Activated naive CD8-positive, alpha-beta T cell treated with anti-CD3 and anti-CD28 coated beads, Interleukin-2, amount 10 ng/mL, durations not matched to agents 7 days and 5 days (primary cell): ENCODE measurements around the gene MSL1. TPM values are rescaled to one million over a fixed set of nuclear protein-coding genes. Genes with fewer than 3 reads are reported as not detected.

ENCODE experiments used
- ATAC-seq: fragments of 150-1000 bp; cut with Tn5 transposase; one replicate; pipeline ENCODE4 v1.10.0; 2021; ENCODE audit warnings: low read depth, moderate library complexity
- POLR2A ChIA-PET: fragments of 350-600 bp; sonication (Branson Sonifier 250); formaldehyde crosslinking; loops from one replicate; lab custom pipeline; 2021; ENCODE audit warnings: antibody characterized with exemption; lab: Charles Lee
- DNase-seq: peaks from one replicate; pipeline ENCODE4 v3.0.0; 2021
- H3K27ac Mint-ChIP-seq: one replicate; pipeline ENCODE4 v1.8.0; 2022; ENCODE audit warnings: mild to moderate bottlenecking, mixed read lengths
- H3K27me3 Mint-ChIP-seq: one replicate; pipeline ENCODE4 v1.8.0; 2022; ENCODE audit warnings: mild to moderate bottlenecking, moderate library complexity, mixed read lengths
- H3K36me3 Mint-ChIP-seq: one replicate; pipeline ENCODE4 v1.8.0; 2021; ENCODE audit warnings: mild to moderate bottlenecking, mixed read lengths
- H3K4me1 Mint-ChIP-seq: one replicate; pipeline ENCODE4 v1.8.0; 2021; ENCODE audit warnings: mixed read lengths
- H3K4me3 Mint-ChIP-seq: one replicate; pipeline ENCODE4 v1.8.0; 2022; ENCODE audit warnings: mild to moderate bottlenecking, moderate library complexity, mixed read lengths
- H3K9me3 Mint-ChIP-seq: one replicate; pipeline ENCODE4 v1.8.0; 2021; ENCODE audit warnings: mixed read lengths
- total RNA-seq, 2 experiments: library from RNA; stranded (reverse); gene quantifications; one replicate each; pipeline ENCODE4 v1.2.3, GENCODE V29; 2021

MSL1 gene
- total RNA-seq, 2 experiments from 2014 or later = 107 to 110 TPM

DNA sequence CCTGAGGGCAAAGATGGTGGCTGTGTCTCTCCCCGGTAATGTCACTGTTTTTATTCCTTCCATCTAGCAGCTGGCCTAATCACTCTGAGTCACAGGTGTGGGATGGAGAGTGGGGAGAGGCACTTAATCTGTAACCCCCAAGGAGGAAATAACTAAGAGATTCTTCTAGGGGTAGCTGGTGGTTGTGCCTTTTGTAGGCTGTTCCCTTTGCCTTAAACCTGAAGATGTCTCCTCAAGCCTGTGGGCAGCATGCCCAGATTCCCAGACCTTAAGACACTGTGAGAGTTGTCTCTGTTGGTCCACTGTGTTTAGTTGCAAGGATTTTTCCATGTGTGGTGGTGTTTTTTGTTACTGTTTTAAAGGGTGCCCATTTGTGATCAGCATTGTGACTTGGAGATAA is 50.0 kb downstream of the MSL1 start:
- Mint-ChIP-seq H3K4me3 (no peak overlapping the region), H3K27me3 (no peaks in the 10 kb centered on the region), H3K4me1 (peaks cover 6% of the 10 kb centered on the region), H3K9me3 (no peaks in the 10 kb centered on the region), H3K36me3 (peaks cover 25% of the 10 kb centered on the region), H3K27ac (no peak overlapping the region)
- no peak for DNase-seq
- no peak for ATAC-seq
- POLR2A ChIA-PET = no interaction called here

DNA sequence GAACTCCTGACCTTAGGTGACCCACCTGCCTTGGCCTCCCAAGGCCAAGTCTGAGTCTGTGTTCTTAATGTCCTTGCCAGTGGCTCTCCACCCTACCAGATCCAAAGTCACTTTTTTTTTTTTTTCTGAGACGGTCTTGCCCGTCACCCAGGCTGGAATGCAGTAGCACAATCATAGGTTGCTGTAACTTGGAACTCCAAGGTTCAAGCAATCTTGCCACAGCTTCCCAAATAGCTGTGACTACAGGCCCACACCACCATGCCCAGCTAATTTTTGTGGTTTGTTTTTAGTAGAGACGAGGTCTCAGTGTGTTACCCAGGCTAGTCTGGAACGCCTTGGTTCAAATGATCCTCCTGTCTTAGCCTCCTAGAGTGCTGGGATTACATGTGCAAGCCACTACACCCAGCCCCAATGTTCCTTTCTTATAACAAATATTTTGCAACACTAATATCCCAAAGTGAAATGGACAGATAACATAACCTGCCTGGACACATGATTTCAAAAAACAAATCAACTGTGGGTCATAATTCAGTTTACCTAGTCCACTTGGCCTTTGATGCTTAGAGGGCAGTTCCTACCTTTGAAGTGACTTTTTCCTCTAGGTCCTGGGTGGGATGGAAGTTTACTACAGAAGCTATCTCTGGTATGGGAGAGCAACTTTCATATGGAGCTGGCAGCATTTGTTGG is 51.5 kb downstream of the MSL1 start:
- DNase-seq = no peak
- POLR2A ChIA-PET = no interaction called here
- H3K36me3 Mint-ChIP-seq = peaks cover 21% of the 10 kb centered on the region
- no peaks in the 10 kb centered on the region for H3K9me3 Mint-ChIP-seq
- no peak overlapping the region for H3K27ac Mint-ChIP-seq
- no peaks in the 10 kb centered on the region for H3K27me3 Mint-ChIP-seq
- H3K4me3 Mint-ChIP-seq = no peak overlapping the region
- no peak for ATAC-seq
- H3K4me1 Mint-ChIP-seq = peaks cover 7% of the 10 kb centered on the region

DNA sequence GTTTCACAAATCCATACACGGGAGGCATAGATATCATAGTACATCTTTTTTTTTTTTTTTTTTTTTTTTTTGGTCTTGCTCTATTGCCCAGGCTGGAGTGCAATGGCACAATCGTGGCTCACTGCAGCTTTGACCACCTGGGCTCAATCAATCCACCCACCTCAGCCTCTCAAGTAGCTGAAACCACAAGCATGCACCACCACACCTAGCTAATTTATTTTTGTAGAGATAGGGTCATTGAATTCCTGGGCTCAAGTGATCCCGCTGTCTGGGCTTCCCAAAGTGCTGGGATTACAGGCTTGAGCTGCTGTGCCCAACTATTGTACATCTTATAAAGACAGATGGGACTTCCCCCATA is 52.0 kb downstream of the MSL1 start:
- H3K27ac Mint-ChIP-seq = no peak overlapping the region
- POLR2A ChIA-PET = no interaction called here
- H3K4me1 Mint-ChIP-seq = peaks cover 6% of the 10 kb centered on the region
- no peak overlapping the region for H3K4me3 Mint-ChIP-seq
- no peak for DNase-seq
- H3K36me3 Mint-ChIP-seq = peaks cover 19% of the 10 kb centered on the region
- no peak for ATAC-seq
- no peaks in the 10 kb centered on the region for H3K27me3 Mint-ChIP-seq
- no peaks in the 10 kb centered on the region for H3K9me3 Mint-ChIP-seq

DNA sequence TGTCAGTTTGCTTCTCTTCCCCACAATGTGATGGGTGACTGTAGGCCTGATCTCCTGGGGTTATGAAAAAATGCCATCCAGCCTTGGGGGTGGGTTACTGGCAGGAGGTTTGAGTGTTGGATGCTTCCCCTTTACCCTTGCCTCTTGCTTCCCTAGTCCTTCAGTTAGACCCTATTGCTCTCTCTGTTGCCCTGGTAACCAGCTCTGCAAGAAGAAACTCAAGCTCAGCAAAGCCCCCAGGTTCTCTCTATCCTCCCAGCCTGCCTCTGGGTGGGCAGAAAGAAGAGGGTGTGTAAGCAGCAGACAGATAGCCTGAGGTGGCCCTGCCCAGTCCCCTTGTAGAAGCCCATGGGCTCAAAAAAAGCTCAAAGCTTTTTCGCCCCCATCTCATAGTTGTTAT is 52.7 kb downstream of the MSL1 start:
- DNase-seq (no peak), ATAC-seq (no peak)
- Mint-ChIP-seq H3K4me1 (peaks cover 6% of the 10 kb centered on the region), H3K4me3 (no peak overlapping the region), H3K36me3 (peaks cover 13% of the 10 kb centered on the region), H3K27me3 (no peaks in the 10 kb centered on the region), H3K27ac (no peak overlapping the region), H3K9me3 (no peaks in the 10 kb centered on the region)
- POLR2A ChIA-PET = interaction anchor here (0.8 to 1.3 kb wide), 2 partner anchors 61 to 134 kb away, joined by 3 read pairs; partner anchors contain the start of gene RARA

DNA sequence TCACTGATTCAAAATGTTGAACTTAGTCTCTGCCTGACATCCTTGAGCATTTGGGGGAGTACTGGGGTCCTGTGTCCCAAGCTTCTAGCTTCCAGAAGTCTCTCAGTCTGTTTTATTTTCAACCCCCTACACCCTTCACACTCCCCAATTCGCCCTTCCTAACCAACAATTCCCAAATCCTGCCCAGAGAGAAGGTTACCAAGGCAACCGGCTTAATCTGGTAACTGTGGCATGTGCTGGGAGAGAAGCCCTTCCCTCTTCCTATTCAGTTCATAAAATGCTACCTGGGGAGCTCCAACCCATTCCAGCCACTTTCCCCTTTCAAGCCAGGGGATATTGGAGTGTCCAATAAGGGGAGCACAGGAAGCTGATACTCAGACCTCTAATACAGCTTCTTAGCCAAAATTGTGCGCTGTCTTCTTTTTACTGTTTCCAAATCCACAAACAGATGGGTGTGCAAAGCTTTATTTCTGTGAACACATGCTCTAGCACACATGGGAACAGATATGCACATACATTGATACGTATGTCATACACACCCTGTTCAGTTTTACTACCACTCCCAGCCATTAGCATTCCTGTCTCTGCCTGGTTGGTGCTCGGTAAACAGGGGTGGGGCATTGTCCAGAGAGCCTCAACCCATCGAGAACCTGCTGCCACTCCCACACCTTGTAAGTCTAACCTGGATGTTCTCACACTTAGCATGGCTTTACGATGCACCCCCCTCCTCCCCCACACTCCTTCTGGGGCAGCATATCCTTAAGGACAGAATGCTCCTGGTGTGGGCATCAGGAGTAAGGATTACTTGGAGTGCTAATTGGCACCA is 54.4 kb downstream of the MSL1 start:
- Mint-ChIP-seq H3K36me3 (peaks cover 10% of the 10 kb centered on the region), H3K27ac (no peak overlapping the region), H3K27me3 (no peaks in the 10 kb centered on the region), H3K4me1 (peaks cover 6% of the 10 kb centered on the region), H3K9me3 (no peaks in the 10 kb centered on the region), H3K4me3 (no peak overlapping the region)
- DNase-seq (no peak), ATAC-seq (no peak)
- POLR2A ChIA-PET = no interaction called here

DNA sequence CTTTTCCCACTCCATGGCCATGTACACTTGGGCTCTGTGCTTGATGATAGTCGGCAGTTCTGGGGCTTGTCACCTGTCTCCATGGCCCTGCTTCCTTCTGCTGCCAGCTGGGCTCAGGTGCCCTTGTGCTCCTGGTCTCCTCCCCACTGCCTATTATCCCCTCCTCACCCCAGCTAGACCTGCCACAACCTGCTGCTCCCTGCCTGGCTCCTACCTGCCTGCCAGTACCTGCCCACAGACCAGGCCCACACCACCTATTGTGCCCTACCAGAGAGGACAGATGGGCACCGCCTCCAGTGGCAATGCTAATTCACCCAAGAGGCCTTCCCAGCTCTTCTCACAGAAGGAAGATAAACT is 55.0 kb downstream of the MSL1 start:
- peak overlapping the region; percentile 20 for H3K4me3 Mint-ChIP-seq
- no peak for DNase-seq
- H3K9me3 Mint-ChIP-seq = no peaks in the 10 kb centered on the region
- peaks cover 10% of the 10 kb centered on the region for H3K36me3 Mint-ChIP-seq
- no peaks in the 10 kb centered on the region for H3K27me3 Mint-ChIP-seq
- POLR2A ChIA-PET = no interaction called here
- peak overlapping the region; percentile 22 for H3K27ac Mint-ChIP-seq
- peaks cover 6% of the 10 kb centered on the region for H3K4me1 Mint-ChIP-seq
- peak; percentile 11 for ATAC-seq

DNA sequence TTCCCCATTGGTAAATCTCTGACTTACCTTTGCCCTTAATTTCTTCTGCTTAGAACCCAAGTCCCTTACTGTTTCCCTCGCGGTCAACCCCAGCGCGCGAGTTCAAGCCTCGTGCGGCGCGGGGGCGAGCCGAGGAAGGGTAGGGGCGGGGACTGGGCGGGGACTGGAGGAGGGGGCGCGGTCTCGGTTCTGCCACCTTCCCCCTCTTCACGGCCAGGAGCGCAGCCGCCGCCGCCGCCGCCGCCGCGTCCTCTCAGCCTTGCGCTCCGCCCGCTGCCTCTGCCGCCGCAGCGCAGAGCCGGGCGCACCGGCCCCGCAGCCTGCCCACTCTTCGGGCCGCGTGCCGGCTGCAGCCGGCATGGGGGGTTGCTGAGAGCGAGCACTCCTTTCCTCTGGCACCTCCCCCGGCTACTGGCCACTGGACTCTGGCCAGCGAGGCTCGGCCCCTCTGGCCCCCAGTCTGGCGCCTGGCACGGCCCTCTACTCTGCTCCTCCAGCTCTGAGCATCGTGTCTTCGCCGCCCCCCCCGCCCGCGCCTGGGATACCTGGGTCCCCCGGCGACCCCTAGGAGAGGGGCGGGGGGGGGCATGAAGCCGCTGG is 55.6 kb downstream of the MSL1 start, which contains the start of gene RAPGEFL1:
TSS of gene RAPGEFL1 (plus strand) at position 196 of the 600 bp plus-strand sequence. CDS start at position 588, 392 bp downstream.
- DNase-seq (peak; percentile 82), ATAC-seq (peak; percentile 95)
- Mint-ChIP-seq H3K9me3 (no peaks in the 10 kb centered on the region), H3K36me3 (peaks cover 8% of the 10 kb centered on the region), H3K4me3 (peak within 1 kb of the TSS; percentile 20), H3K27me3 (no peaks in the 10 kb centered on the region), H3K4me1 (peaks cover 6% of the 10 kb centered on the region), H3K27ac (peak within 1 kb of the TSS; percentile 22)
- POLR2A ChIA-PET = interaction anchor here (0.6 kb wide), 1 partner anchor 34 kb away, joined by 3 read pairs; no protein-coding TSS in a partner anchor

DNA sequence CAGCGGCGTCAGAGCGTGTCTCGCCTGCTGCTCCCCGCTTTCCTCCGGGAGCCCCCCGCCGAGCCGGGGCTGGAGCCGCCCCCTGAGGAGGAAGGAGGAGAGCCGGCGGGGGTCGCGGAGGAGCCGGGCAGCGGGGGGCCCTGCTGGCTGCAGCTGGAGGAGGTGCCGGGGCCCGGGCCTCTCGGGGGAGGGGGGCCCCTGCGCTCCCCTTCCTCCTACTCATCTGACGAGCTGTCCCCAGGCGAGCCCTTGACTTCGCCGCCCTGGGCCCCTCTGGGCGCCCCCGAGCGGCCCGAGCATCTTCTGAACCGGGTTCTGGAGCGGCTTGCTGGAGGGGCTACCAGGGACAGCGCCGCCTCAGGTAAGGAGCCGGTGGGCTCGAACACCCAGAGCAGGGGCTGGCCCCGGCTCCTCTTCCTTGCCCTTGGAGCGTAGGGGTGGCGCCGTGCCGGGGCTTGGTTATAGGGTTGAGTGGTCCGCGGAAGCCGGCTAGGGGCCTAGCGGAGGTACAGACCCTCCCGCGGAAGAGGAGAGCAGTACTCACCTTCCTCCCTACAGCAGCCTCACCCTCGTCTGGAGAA is 56.3 kb downstream of the MSL1 start:
- POLR2A ChIA-PET = interaction anchor here (0.6 kb wide), 2 partner anchors 33 to 112 kb away, joined by 3 to 4 read pairs; no protein-coding TSS in a partner anchor
- no peak overlapping the region for H3K4me3 Mint-ChIP-seq
- ATAC-seq (no peak), DNase-seq (no peak)
- H3K4me1 Mint-ChIP-seq = peaks cover 6% of the 10 kb centered on the region
- H3K9me3 Mint-ChIP-seq = no peaks in the 10 kb centered on the region
- H3K27me3 Mint-ChIP-seq = no peaks in the 10 kb centered on the region
- H3K36me3 Mint-ChIP-seq = peaks cover 8% of the 10 kb centered on the region
- H3K27ac Mint-ChIP-seq = no peak overlapping the region

DNA sequence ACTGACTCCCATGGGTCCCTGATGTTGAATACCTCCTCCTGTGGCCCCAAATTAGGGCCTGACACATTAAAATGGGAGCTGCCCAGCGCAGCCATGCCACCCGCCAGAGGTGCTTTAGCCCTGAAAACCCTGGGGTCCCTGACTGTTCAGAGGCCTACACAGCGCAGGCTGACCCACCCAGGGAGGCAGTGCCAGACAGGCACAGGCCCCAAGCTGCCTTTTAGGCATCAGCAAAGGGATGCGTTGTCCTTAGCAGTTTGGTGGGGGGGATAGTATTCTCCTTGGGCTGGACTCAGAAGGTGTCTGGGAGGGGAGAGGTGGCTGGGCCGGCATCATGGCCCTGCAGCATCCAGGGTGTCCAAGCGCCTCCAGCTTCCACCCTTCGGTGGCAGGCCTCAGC is 56.9 kb downstream of the MSL1 start:
- H3K27me3 Mint-ChIP-seq = no peaks in the 10 kb centered on the region
- H3K27ac Mint-ChIP-seq = no peak overlapping the region
- no peak overlapping the region for H3K4me3 Mint-ChIP-seq
- peaks cover 8% of the 10 kb centered on the region for H3K36me3 Mint-ChIP-seq
- POLR2A ChIA-PET = interaction anchor here (0.6 kb wide), 1 partner anchor 112 kb away, joined by 4 read pairs; no protein-coding TSS in a partner anchor
- no peaks in the 10 kb centered on the region for H3K9me3 Mint-ChIP-seq
- H3K4me1 Mint-ChIP-seq = peaks cover 6% of the 10 kb centered on the region
- DNase-seq (no peak), ATAC-seq (no peak)

DNA sequence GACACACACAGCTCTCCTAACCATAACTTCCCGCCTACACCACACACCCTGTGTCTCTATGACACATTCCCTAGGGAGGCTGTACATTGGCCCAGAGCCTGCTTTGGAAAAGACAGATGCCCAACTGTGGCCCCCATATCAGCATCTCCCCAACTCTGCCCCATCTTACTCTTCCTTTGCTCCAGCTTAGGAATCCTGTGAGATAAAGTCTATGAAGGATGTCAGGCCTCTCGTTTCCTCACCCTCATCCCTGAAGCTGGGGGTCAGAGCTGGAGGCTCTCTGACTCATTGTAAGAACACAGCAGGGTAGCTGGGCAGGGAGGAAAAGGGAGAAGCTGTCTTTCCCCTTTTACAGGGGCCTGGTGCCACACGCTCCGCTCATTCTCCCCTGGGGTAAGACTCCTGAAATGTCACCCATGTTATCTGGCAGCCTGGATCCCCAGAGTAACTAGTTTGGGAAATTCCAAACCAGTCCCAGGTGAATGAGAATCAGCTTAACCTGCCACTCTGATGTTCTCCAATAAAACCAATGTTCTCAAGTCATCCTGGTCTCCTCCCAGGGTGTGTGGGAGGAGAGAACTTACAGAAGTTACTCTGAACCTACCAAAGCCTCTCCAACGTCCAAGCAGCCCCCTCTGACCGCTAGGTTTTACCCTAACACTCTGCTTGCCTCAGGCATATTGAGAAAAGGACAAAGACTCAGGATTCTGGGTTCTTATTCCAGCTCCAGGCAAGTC is 58.3 kb downstream of the MSL1 start:
- H3K27ac Mint-ChIP-seq = no peak overlapping the region
- no peak overlapping the region for H3K4me3 Mint-ChIP-seq

DNA sequence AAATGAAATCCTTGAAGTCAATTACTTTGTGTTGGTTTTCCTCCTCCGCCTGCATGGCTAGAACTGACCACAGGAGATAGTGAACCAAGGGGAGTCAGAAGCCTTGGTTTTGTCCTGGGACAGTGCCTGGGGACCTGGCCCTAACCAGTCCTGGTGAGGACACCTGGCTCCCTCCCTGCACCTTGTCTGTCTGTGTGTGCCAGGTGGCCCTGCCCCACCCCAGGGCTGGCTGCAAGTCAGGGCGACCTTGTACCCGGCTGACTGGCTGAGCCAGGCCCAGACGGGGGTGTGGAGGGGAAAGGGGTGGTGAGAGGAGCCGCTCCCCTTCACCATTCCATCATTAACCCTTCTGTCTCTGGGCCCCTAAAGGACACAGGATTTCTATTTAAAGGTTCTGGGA is 58.9 kb downstream of the MSL1 start:
- POLR2A ChIA-PET = no interaction called here
- ATAC-seq = no peak
- peaks cover 6% of the 10 kb centered on the region for H3K4me1 Mint-ChIP-seq
- H3K27ac Mint-ChIP-seq = no peak overlapping the region
- peaks cover 5% of the 10 kb centered on the region for H3K36me3 Mint-ChIP-seq
- DNase-seq = no peak
- H3K9me3 Mint-ChIP-seq = no peaks in the 10 kb centered on the region
- H3K27me3 Mint-ChIP-seq = no peaks in the 10 kb centered on the region
- no peak overlapping the region for H3K4me3 Mint-ChIP-seq

More for the DNA sequence above, 58.3 kb downstream of the MSL1 start:
- no peaks in the 10 kb centered on the region for H3K9me3 Mint-ChIP-seq
- peaks cover 6% of the 10 kb centered on the region for H3K4me1 Mint-ChIP-seq
- no peak for DNase-seq
- peaks cover 5% of the 10 kb centered on the region for H3K36me3 Mint-ChIP-seq
- no peak for ATAC-seq
- no peaks in the 10 kb centered on the region for H3K27me3 Mint-ChIP-seq
- POLR2A ChIA-PET = no interaction called here

DNA sequence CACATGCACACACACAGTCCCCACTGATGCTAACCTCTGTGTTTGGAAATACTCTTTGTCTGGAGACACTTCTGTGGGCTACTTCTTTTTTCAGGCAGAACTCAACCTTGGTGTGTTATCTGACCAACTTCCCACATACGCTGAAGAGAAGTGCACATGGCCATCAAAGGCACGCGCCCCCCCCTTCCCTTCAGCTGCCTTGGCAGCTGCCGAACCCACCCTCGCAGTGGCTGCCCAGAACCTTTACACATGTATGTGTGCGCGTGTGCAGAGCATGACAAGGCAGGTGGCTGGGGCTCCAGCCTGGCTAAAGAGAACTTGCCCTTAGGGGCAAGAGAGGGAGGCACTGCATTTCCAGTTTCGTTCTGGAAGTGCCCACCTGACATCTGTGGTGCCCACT is 59.4 kb downstream of the MSL1 start:
- no peak overlapping the region for H3K27ac Mint-ChIP-seq
- peaks cover 6% of the 10 kb centered on the region for H3K4me1 Mint-ChIP-seq
- no peaks in the 10 kb centered on the region for H3K27me3 Mint-ChIP-seq
- no peak overlapping the region for H3K4me3 Mint-ChIP-seq
- POLR2A ChIA-PET = no interaction called here
- ATAC-seq = no peak
- H3K9me3 Mint-ChIP-seq = no peaks in the 10 kb centered on the region
- H3K36me3 Mint-ChIP-seq = peaks cover under 1% of the 10 kb centered on the region
- no peak for DNase-seq
